HEK293T (cell line): ENCODE data around the gene ERBB4.

ENCODE experiments used
- ARNT ChIP-seq: fragments of 450-650 bp; IDR thresholded peaks from 2 replicates; pipeline ENCODE4 v1.6.1; 2017; ENCODE audit warnings: mild to moderate bottlenecking
- BHLHE40 ChIP-seq: fragments of 450-650 bp; IDR thresholded peaks from 2 replicates; pipeline ENCODE4 v1.6.1; 2016; ENCODE audit warnings: mild to moderate bottlenecking, moderate library complexity, borderline replicate concordance
- CTBP1 ChIP-seq: fragments of 450-650 bp; IDR thresholded peaks from 2 replicates; pipeline ENCODE4 v1.6.1; 2016; ENCODE audit warnings: borderline replicate concordance
- FOXA1 ChIP-seq: fragments of 450-650 bp; IDR thresholded peaks from 2 replicates; pipeline ENCODE4 v1.6.1; 2016; ENCODE audit warnings: mild to moderate bottlenecking
- FOXK2 ChIP-seq: fragments of 450-650 bp; IDR thresholded peaks from 2 replicates; pipeline ENCODE4 v1.6.1; 2016; ENCODE audit warnings: mild to moderate bottlenecking
- FOXM1 ChIP-seq: fragments of 450-650 bp; IDR thresholded peaks from 2 replicates; pipeline ENCODE4 v1.6.1; 2017; ENCODE audit warnings: mild to moderate bottlenecking, borderline replicate concordance
- HDGF ChIP-seq: fragments of 450-650 bp; IDR thresholded peaks from 2 replicates; pipeline ENCODE4 v1.6.1; 2017; ENCODE audit warnings: antibody characterized with exemption, borderline replicate concordance
- L3MBTL2 ChIP-seq: fragments of 450-650 bp; conservative IDR thresholded peaks from 2 replicates; pipeline ENCODE4 v1.6.1; 2016; ENCODE audit warnings: mild to moderate bottlenecking
- NFRKB ChIP-seq: fragments of 450-650 bp; IDR thresholded peaks from 2 replicates; pipeline ENCODE4 v1.6.1; 2016; ENCODE audit warnings: mild to moderate bottlenecking, moderate library complexity
- SP1 ChIP-seq: fragments of 450-650 bp; IDR thresholded peaks from 2 replicates; pipeline ENCODE4 v1.6.1; 2017
- SUZ12 ChIP-seq: fragments of 450-650 bp; IDR thresholded peaks from 2 replicates; pipeline ENCODE4 v1.6.1; 2016; ENCODE audit warnings: mild to moderate bottlenecking
- TARDBP ChIP-seq: fragments of 450-650 bp; IDR thresholded peaks from 2 replicates; pipeline ENCODE4 v1.6.1; 2016
- ZNF384 ChIP-seq: fragments of 450-650 bp; IDR thresholded peaks from 2 replicates; pipeline ENCODE4 v1.6.1; 2016

GRCh38 chr2:211380041-211380440 is 1158.6 kb downstream of the ERBB4 start:
- TF ChIP-seq ARNT (no peak), FOXK2 (no peak), SP1 (no peak), SUZ12 (no peak), ZNF384 (no peak), FOXA1 (no peak), HDGF (no peak), NFRKB (no peak), TARDBP (no peak), FOXM1 (no peak), BHLHE40 (no peak), CTBP1 (no peak), L3MBTL2 (no peak)
